Nephron (organoid): ENCODE data around the gene INPP5K.

Experiments
- H3K27ac Mint-ChIP-seq, 3 experiments: 2 replicates each; pipeline ENCODE4 v1.8.0; 2020; ENCODE audit warnings: mixed read lengths in 3 of 3, mild to moderate bottlenecking in 2 of 3, moderate library complexity in 1 of 3
- H3K27me3 Mint-ChIP-seq: 2 replicates; pipeline ENCODE4 v1.8.0; 2021; ENCODE audit warnings: low read depth, mild to moderate bottlenecking, moderate library complexity, mixed read lengths
- H3K36me3 Mint-ChIP-seq: 2 replicates; pipeline ENCODE4 v1.8.0; 2020; ENCODE audit warnings: low read depth, mixed read lengths
- H3K4me1 Mint-ChIP-seq: 2 replicates; pipeline ENCODE4 v1.8.0; 2020; ENCODE audit warnings: mixed read lengths
- H3K4me3 Mint-ChIP-seq, 3 experiments: 2 replicates each; pipeline ENCODE4 v1.8.0; 2020; ENCODE audit warnings: mild to moderate bottlenecking in 3 of 3, mixed read lengths in 3 of 3, moderate library complexity in 2 of 3
- H3K9me3 Mint-ChIP-seq: 2 replicates; pipeline ENCODE4 v1.8.0; 2020; ENCODE audit warnings: mixed read lengths
- TF ChIP-seq, protein P1 (sequence below), 3 experiments: fragments of 200-600 bp; sonication (generic); IDR thresholded peaks; one replicate each; pipeline ENCODE4 v1.5.0; 2021; ENCODE audit warnings: antibody characterized with exemption in 3 of 3; ENCODE audit not compliant: unreplicated experiment in 3 of 3

INPP5K gene

DNA sequence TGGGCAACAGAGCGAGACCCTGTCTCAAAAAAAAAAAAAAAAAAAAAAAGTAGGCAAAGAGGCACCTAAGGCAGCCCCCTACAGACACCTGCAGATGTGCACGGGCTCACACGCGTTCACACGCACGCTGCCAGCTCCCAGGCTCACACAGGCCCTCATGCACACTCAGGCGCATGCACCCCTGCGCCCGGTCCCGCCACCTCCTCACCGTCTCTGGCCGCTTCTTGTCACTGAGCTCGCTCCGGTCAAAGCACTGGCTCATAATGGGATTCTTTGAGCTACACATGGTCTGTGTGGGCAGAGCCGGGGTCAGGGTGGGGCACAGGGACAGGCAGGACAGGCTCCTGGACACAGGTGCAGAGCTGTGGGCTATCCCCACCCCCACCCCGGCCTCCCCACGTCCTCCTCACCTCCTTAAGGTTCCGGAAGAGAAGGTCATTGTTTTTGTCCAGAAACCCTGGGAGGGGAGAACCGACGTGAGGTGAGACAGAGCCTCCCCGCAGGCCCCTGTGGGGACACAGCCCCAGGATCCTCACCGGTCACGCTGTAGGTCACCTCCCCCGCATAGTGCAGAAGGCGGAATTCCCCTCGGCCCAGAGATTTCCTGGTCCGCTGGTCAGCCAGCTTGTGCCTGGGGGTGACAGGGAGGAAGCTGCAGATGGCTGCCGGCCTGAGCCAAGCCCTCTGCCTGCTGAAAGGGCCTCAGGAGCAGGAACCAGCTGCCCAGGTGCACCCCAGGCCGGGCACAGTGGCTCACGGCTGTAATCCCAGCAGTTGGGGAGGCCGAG lies 41.8 kb downstream of the INPP5K start:
- no peaks in the 10 kb centered on the region for H3K9me3 Mint-ChIP-seq
- H3K4me3 Mint-ChIP-seq: no peak overlapping the region
- H3K27me3 Mint-ChIP-seq: no peaks in the 10 kb centered on the region
- H3K27ac Mint-ChIP-seq: no peak overlapping the region
- peaks cover 11% of the 10 kb centered on the region for H3K36me3 Mint-ChIP-seq
- H3K4me1 Mint-ChIP-seq: peaks cover 16% of the 10 kb centered on the region
- TF ChIP-seq, protein P1, sequence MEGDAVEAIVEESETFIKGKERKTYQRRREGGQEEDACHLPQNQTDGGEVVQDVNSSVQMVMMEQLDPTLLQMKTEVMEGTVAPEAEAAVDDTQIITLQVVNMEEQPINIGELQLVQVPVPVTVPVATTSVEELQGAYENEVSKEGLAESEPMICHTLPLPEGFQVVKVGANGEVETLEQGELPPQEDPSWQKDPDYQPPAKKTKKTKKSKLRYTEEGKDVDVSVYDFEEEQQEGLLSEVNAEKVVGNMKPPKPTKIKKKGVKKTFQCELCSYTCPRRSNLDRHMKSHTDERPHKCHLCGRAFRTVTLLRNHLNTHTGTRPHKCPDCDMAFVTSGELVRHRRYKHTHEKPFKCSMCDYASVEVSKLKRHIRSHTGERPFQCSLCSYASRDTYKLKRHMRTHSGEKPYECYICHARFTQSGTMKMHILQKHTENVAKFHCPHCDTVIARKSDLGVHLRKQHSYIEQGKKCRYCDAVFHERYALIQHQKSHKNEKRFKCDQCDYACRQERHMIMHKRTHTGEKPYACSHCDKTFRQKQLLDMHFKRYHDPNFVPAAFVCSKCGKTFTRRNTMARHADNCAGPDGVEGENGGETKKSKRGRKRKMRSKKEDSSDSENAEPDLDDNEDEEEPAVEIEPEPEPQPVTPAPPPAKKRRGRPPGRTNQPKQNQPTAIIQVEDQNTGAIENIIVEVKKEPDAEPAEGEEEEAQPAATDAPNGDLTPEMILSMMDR (IDR thresholded peaks at IDR 0.05; ENCODE audit: unreplicated experiment in 3 of 3): no peak

DNA sequence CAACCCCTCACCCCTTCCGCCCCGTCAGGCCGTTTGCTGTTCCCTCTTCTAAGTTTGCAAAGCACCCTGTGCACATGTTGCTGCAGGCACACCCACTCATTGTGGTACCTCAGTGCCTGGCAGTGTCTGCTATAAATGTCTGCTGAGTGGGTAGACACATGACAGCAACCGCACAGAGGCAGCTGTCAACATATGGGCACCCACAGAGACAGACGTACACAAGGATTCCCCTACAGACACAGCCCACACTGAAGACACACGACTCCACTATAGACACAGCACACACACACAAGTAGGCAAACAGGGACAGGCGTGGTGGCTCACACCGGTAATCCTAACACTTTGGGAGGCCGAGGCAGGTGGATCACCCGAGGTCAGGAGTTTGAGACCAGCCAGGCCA lies 42.6 kb downstream of the INPP5K start:
- peak overlapping the region in 1 of 3 experiments; percentile 52 for H3K27ac Mint-ChIP-seq
- H3K27me3 Mint-ChIP-seq: no peaks in the 10 kb centered on the region
- H3K36me3 Mint-ChIP-seq: peaks cover 18% of the 10 kb centered on the region
- no peaks in the 10 kb centered on the region for H3K9me3 Mint-ChIP-seq
- TF ChIP-seq, protein P1 (IDR thresholded peaks at IDR 0.05; ENCODE audit: unreplicated experiment in 3 of 3): no peak
- peaks cover 16% of the 10 kb centered on the region for H3K4me1 Mint-ChIP-seq
- peak overlapping the region in 1 of 3 experiments; percentile 19 for H3K4me3 Mint-ChIP-seq

DNA sequence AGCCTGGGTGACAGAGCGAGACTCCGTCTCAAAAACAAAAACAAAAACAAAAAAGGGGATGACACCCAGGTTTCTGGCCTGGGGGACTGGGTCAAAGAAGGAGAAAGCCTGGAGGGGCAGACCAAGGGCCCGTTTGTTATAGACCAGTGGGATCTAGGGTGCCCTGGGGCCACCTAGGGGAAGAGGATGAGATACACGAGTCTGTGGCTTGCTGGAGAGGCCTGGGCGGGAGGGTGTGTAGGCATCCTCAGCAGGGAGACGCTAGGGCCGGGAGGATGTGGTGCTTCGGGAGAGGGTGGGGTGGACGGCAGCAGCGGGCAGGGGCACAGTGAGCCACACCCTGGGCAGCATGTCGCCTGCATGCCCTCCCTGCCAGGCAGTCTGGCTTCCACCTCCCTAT lies 43.2 kb downstream of the INPP5K start:
- Mint-ChIP-seq H3K27me3 (no peaks in the 10 kb centered on the region), H3K4me1 (peaks cover 16% of the 10 kb centered on the region), H3K36me3 (peaks cover 22% of the 10 kb centered on the region), H3K27ac (no peak overlapping the region), H3K9me3 (no peaks in the 10 kb centered on the region), H3K4me3 (no peak overlapping the region)
- TF ChIP-seq, protein P1 (IDR thresholded peaks at IDR 0.05; ENCODE audit: unreplicated experiment in 3 of 3): no peak

DNA sequence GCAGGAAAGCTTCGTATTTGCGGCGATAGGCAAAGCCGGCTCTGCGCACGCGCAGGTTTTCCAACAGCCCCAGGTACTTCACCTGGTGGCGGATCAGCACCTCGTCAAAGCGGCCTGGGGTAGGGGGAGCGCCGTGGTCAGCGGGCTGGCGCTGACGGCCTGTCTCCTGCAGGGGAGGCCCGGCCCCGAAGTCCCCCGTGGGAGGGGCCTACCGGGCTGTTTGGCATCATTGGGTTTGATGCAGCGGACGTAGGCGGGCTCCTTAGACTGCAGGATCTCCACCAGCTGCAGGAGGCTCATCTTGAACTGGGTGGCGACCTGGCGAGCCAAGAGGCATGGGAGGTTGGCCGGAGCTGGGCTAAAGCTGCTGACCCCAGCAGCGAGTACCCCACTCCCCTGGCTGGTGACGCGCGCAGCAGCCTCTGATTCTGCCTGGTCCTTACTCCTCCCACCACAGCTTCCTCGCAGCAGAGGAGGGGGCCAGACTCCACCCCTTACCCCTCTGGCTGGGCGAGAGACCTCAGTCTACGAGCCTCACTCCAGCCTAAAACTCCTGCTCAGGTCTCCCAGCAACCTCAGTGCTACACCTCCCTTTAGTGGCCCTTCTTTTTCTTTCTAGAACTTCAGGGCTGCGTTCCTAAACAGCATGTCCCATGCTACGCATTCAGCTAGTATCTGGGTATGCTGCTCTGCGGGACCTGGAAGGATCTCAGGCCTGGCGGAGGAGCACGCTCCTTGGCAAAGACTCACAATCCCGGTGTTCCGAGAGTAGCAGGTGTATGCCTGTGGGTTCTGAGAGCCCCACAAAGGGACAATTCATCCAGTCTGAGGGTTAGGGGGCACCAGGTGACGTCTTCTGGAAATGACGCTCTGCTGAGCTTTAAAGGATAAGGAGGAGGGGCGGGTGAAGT lies 44.2 kb downstream of the INPP5K start:
- Mint-ChIP-seq H3K27me3 (no peaks in the 10 kb centered on the region), H3K4me1 (peaks cover 16% of the 10 kb centered on the region), H3K27ac (peak overlapping the region in 1 of 3 experiments; percentile 13), H3K4me3 (no peak overlapping the region), H3K9me3 (no peaks in the 10 kb centered on the region), H3K36me3 (peaks cover 23% of the 10 kb centered on the region)
- TF ChIP-seq, protein P1 (IDR thresholded peaks at IDR 0.05; ENCODE audit: unreplicated experiment in 3 of 3): no peak

DNA sequence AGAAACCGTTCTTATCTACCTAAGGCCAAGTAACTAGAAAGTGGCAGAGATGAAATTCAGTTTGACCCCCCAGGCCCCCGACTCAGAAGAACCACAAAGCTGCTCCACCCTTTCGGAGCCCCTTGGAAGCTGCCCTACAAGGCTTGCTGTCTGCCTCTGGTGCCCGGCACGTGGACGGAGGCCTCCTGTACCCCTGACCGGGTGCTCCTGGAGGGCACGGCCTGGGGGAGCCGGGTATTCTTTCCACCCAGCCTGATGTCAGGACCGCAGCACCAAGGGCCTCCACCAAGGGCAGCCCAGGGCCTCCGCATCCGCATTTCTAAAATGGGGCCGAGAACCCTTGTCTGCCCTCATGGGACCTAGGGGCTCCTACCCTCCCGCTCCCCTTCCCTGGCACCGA lies 44.9 kb downstream of the INPP5K start:
- Mint-ChIP-seq H3K9me3 (no peaks in the 10 kb centered on the region), H3K4me1 (peaks cover 16% of the 10 kb centered on the region), H3K4me3 (no peak overlapping the region), H3K27ac (no peak overlapping the region), H3K27me3 (no peaks in the 10 kb centered on the region), H3K36me3 (peaks cover 23% of the 10 kb centered on the region)
- TF ChIP-seq, protein P1 (IDR thresholded peaks at IDR 0.05; ENCODE audit: unreplicated experiment in 3 of 3): no peak
